GM18873 (cell line): ENCODE results near the gene LRP2BP.
A peak's percentile ranks its signal among the peaks of the same experiment; 100 is the strongest.
"Not testable (repeated sequence)": the region's sequence is repeated elsewhere in the genome, so short reads cannot be mapped to it uniquely, and the experiment has no call there.

Source experiments
- ATAC-seq: cut with Tn5 transposase; IDR thresholded peaks from one replicate; pipeline ENCODE4 v1.9.1; 2021; ENCODE audit warnings: mild to moderate bottlenecking, moderate library complexity, moderate number of reproducible peaks; ENCODE audit not compliant: unreplicated experiment, low FRiP score

LRP2BP gene

GRCh38 chr4:185362570-185362969 lies 33.2 kb downstream of the LRP2BP start:
- not testable (repeated sequence) for ATAC-seq

DNA sequence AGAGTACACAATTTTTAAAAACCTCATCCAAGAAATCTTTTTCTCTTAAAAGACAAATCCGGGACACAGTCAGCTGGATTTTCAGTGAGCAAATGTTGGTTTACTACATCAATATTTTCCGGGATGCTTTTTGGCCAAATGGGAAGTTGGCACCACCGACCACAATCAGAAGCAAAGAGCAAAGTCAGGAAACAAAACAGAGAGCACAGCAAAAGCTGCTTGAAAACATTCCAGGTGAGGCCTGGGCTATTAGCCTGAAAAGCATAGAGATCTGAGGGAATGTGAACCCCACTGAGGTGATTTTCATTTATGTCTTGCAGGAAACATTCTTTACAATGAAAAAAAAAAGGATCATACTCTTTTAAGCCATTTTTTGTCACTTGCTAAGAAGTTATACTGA lies 33.9 kb downstream of the LRP2BP start:
- no peak for ATAC-seq

GRCh38 chr4:185359767-185360446 lies 35.8 kb downstream of the LRP2BP start:
- ATAC-seq: no peak

GRCh38 chr4:185358959-185359358 lies 36.8 kb downstream of the LRP2BP start:
- ATAC-seq: no peak

- no peak for ATAC-seq
Measured at GRCh38 chr4:185358514-185358913, 37.2 kb downstream of the LRP2BP start.

- ATAC-seq: no peak
Measured at GRCh38 chr4:185357733-185358440, 37.8 kb downstream of the LRP2BP start.

DNA sequence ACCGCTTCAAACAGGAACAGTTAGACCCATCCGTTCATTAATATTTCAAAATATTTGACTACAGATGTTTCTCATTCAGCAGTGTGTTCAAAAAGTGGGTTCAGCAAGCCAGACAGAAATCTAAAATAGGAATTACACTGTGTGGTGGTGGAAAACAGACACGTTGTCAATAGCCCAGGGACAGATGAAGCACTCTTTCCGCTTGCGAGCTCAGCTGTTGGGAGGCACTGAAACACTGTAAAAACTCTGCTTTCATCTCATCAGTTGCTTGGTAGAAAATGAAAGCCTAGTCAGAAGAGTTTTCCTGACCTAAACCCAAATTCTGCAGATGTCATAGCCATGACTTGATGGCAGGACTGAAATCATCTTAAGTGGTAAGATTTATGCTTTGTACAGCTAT lies 38.5 kb downstream of the LRP2BP start:
- ATAC-seq: no peak

GRCh38 chr4:185352741-185353140 lies 43.0 kb downstream of the LRP2BP start:
- ATAC-seq: no peak

- no peak for ATAC-seq
Measured at GRCh38 chr4:185352202-185352601, 43.5 kb downstream of the LRP2BP start.

- no peak for ATAC-seq
Measured at GRCh38 chr4:185351691-185352090, 44.0 kb downstream of the LRP2BP start.

DNA sequence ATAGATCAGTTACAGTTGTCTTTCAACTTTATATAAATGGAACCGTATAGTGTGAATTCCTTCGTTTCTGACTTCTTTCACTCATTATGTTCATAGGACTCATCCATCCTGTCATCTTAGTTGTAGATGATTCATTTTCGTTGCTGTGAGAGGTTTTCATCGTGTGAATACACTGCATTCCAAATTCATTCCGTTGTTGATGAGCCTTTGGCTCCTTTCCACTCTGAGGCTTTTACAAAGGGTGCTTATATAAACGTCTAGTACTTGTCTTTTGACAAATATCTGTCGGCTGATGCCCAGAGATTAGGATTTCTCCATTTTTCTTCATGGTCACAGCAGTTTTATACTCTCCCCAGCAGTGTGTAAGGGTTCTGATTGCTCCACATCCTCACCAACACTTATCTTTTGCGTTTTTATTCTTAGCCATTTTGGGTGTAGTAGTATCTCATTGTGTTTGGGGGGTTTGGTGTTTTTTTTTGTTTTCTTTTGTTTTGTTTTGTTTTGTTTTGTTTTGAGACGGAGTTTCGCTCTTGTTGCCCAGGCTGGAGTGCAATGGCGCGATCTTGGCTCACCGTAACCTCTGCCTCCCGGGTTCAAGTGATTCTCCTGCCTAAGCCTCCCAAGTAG lies 48.6 kb downstream of the LRP2BP start:
- no peak for ATAC-seq

GRCh38 chr4:185344743-185345538 lies 50.8 kb downstream of the LRP2BP start:
- peak; percentile 48 for ATAC-seq

GRCh38 chr4:185343726-185344581 lies 51.8 kb downstream of the LRP2BP start:
- ATAC-seq: no peak

- ATAC-seq: peak; percentile 69
Measured at GRCh38 chr4:185341841-185342240, 53.9 kb downstream of the LRP2BP start.

- no peak for ATAC-seq
Measured at GRCh38 chr4:185341377-185341776, 54.3 kb downstream of the LRP2BP start.

DNA sequence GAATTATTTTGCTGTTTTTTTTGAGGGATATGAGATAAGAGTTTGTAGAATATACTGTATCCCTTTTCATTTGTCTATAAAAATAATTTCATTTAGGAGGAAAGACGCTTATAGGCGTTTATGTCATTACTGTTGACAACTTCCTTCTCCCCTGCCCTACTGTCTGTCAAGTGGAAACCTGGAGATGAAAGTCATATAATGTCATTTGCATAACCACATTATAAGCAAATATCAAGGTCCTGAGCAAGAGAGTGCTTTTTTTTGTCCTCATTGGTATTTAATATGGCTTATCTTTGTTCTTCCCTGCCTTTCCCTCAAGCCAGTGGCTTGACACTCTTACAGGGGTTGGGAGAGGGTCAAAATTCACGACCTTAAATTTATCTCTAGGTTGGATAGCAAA lies 55.8 kb downstream of the LRP2BP start:
- ATAC-seq: no peak

GRCh38 chr4:185335579-185335978 lies 60.1 kb downstream of the LRP2BP start:
- ATAC-seq: no peak

GRCh38 chr4:185334326-185334725 lies 61.4 kb downstream of the LRP2BP start:
- no peak for ATAC-seq

GRCh38 chr4:185332575-185333464 lies 62.9 kb downstream of the LRP2BP start:
- ATAC-seq: peak; percentile 77
